SK-N-SH (cell line): ENCODE data around the gene BABAM1. TPM values are rescaled to one million over a fixed set of nuclear protein-coding genes. Genes with fewer than 3 reads are reported as not detected.

ENCODE experiments used
- CTCF ChIA-PET: fragments of 300-600, 350-600 bp; formaldehyde crosslinking; extraction: SDS; loops from one replicate; lab custom pipeline; 2021; lab: Yijun Ruan, JAX
- POLR2A ChIA-PET: fragments of 350-600 bp; sonication (Branson Sonifier 250); formaldehyde crosslinking; extraction: SDS; loops from one replicate; lab custom pipeline; 2020; ENCODE audit warnings: antibody characterized with exemption, inconsistent platforms; lab: Yijun Ruan, JAX
- DNase-seq: peaks from one replicate; pipeline ENCODE4 v3.0.0; 2012
- H2AFZ ChIP-seq: fragments of 200-600 bp; sonication (generic); 2 replicates; pipeline ENCODE4 v1.8.1; 2016; ENCODE audit warnings: antibody characterized with exemption, mild to moderate bottlenecking, low read depth
- H3F3A ChIP-seq: fragments of 200-600 bp; sonication (generic); replicated peaks from 2 replicates; pipeline ENCODE3; 2016; ENCODE audit warnings: antibody characterized with exemption, mild to moderate bottlenecking; ENCODE audit not compliant: insufficient read depth
- H3K27ac ChIP-seq, 2 experiments: fragments of 200-500 bp in 1 of 2; fragments of 200-600 bp in 1 of 2; sonication (Bioruptor generic) in 1 of 2; sonication (generic), shearing (Covaris generic) in 1 of 2; 2 replicates each; pipeline versions ENCODE4 v1.5.1 to v1.6.1; 2014 to 2016; ENCODE audit warnings: low read depth in 2 of 2, inconsistent platforms in 1 of 2, low read length in 1 of 2, mild to moderate bottlenecking in 1 of 2, mixed read lengths in 1 of 2
- H3K27me3 ChIP-seq: fragments of 200-600 bp; sonication (generic), shearing (Covaris generic); 2 replicates; pipeline ENCODE4 v1.6.1; 2016; ENCODE audit warnings: mixed run types; ENCODE audit not compliant: insufficient read depth
- H3K36me3 ChIP-seq, 2 experiments: fragments of 200-500 bp in 1 of 2; fragments of 200-600 bp in 1 of 2; sonication (Bioruptor generic) in 1 of 2; sonication (generic) in 1 of 2; replicated peaks in 1 of 2; 2 replicates each; pipeline versions ENCODE3 to v1.5.1; 2014 to 2016; ENCODE audit warnings: low read length in 1 of 2, mild to moderate bottlenecking in 1 of 2; ENCODE audit not compliant: insufficient read depth in 2 of 2, control insufficient read depth in 1 of 2
- H3K4me1 ChIP-seq, 2 experiments: fragments of 200-500 bp in 1 of 2; fragments of 200-600 bp in 1 of 2; sonication (Bioruptor generic) in 1 of 2; sonication (generic), shearing (Covaris generic) in 1 of 2; 2 replicates each; pipeline versions ENCODE4 v1.5.1 to v1.6.1; 2014 to 2016; ENCODE audit warnings: low read depth in 1 of 2, low read length in 1 of 2, mixed run types in 1 of 2; ENCODE audit not compliant: insufficient read depth in 2 of 2, control insufficient read depth in 1 of 2
- H3K4me2 ChIP-seq: fragments of 200-600 bp; sonication (generic), shearing (Covaris generic); 2 replicates; pipeline ENCODE4 v1.6.1; 2017; ENCODE audit warnings: mixed run types
- H3K4me3 ChIP-seq, 2 experiments: fragments of 200-500 bp in 1 of 2; fragments of 200-600 bp in 1 of 2; sonication (Bioruptor generic) in 1 of 2; sonication (generic), shearing (Covaris generic) in 1 of 2; 2 replicates each; pipeline versions ENCODE4 v1.5.1 to v1.8.1; 2014 to 2016; ENCODE audit warnings: low read depth in 2 of 2, inconsistent platforms in 1 of 2, low read length in 1 of 2, mild to moderate bottlenecking in 1 of 2, mixed read lengths in 1 of 2, moderate library complexity in 1 of 2
- H3K79me2 ChIP-seq: fragments of 200-600 bp; sonication (generic); 2 replicates; pipeline ENCODE4 v1.8.1; 2017; ENCODE audit warnings: mild to moderate bottlenecking; ENCODE audit not compliant: insufficient read depth
- H3K9ac ChIP-seq: fragments of 200-600 bp; sonication (generic); 2 replicates; pipeline ENCODE4 v1.6.1; 2017; ENCODE audit warnings: mixed run types
- H3K9me2 ChIP-seq: fragments of 200-600 bp; sonication (generic); 2 replicates; pipeline ENCODE4 v1.6.1; 2017; ENCODE audit warnings: mixed run types
- H3K9me3 ChIP-seq: fragments of 200-600 bp; sonication (generic); 2 replicates; pipeline ENCODE4 v1.6.1; 2017; ENCODE audit warnings: mixed run types, mild to moderate bottlenecking, moderate library complexity
- H4K20me1 ChIP-seq: fragments of 200-600 bp; sonication (generic); 2 replicates; pipeline ENCODE4 v1.6.1; 2017; ENCODE audit warnings: mild to moderate bottlenecking, mixed run types; ENCODE audit not compliant: insufficient read depth
- EP300 ChIP-seq, 2 experiments: IDR thresholded peaks; 2 replicates each; pipeline versions ENCODE4 v1.4.0 to v1.6.1; 2012; ENCODE audit warnings: borderline replicate concordance in 1 of 2, low read depth in 1 of 2, low read length in 1 of 2
- EZH2phosphoT487 ChIP-seq: fragments of 200-600 bp; sonication (generic); IDR thresholded peaks from 2 replicates; pipeline ENCODE4 v1.6.1; 2017; ENCODE audit warnings: low read depth, mixed run types, mild to moderate bottlenecking, antibody characterized with exemption, moderate library complexity, borderline replicate concordance
- FOXM1 ChIP-seq: IDR thresholded peaks from 2 replicates; pipeline ENCODE4 v1.4.0; 2012; ENCODE audit warnings: low read depth, mild to moderate bottlenecking
- GABPA ChIP-seq: IDR thresholded peaks from 2 replicates; pipeline ENCODE4 v1.4.0; 2012; ENCODE audit warnings: low read depth, mild to moderate bottlenecking
- JUND ChIP-seq: IDR thresholded peaks from 2 replicates; pipeline ENCODE4 v1.4.0; 2012
- MAX ChIP-seq: IDR thresholded peaks from 2 replicates; pipeline ENCODE4 v1.4.0; 2012; ENCODE audit warnings: low read depth
- MXI1 ChIP-seq: IDR thresholded peaks from 2 replicates; pipeline ENCODE4 v1.6.1; 2012; ENCODE audit warnings: mild to moderate bottlenecking, low read depth, low read length, improper control_type of control experiment
- PBX3 ChIP-seq: IDR thresholded peaks from 2 replicates; pipeline ENCODE4; 2012
- REST ChIP-seq: IDR thresholded peaks from 2 replicates; pipeline ENCODE4 v1.6.1; 2012; ENCODE audit warnings: mild to moderate bottlenecking, low read depth, low read length, moderate library complexity
- RFX5 ChIP-seq: IDR thresholded peaks from 2 replicates; pipeline ENCODE4 v1.6.1; 2012; ENCODE audit warnings: mild to moderate bottlenecking, improper control_type of control experiment, low read length
- SIN3A ChIP-seq: IDR thresholded peaks from 2 replicates; pipeline ENCODE4 v1.6.1; 2012; ENCODE audit warnings: low read depth, mild to moderate bottlenecking, low read length, moderate library complexity, borderline replicate concordance
- SMC3 ChIP-seq: IDR thresholded peaks from 2 replicates; pipeline ENCODE4 v1.6.1; 2012; ENCODE audit warnings: low read depth, low read length, improper control_type of control experiment
- TAF1 ChIP-seq: IDR thresholded peaks from 2 replicates; pipeline ENCODE4 v1.6.1; 2012; ENCODE audit warnings: low read depth, mild to moderate bottlenecking, low read length, moderate library complexity, borderline replicate concordance
- USF1 ChIP-seq: IDR thresholded peaks from 2 replicates; pipeline ENCODE4 v1.4.0; 2012; ENCODE audit warnings: low read depth, borderline replicate concordance
- YY1 ChIP-seq: IDR thresholded peaks from 2 replicates; pipeline ENCODE4 v1.4.0; 2012; ENCODE audit warnings: low read depth, mild to moderate bottlenecking
- ZBTB33 ChIP-seq: IDR thresholded peaks from 2 replicates; pipeline ENCODE4 v1.4.0; 2012; ENCODE audit warnings: low read depth, borderline replicate concordance
- WGBS: methylation state at CpG from one replicate; pipeline ENCODE4 v1.1.6; 2017; ENCODE audit warnings: low lambda C conversion rate; 5-methylcytosine and 5-hydroxymethylcytosine counted together
- polyA plus RNA-seq, 3 experiments: library from polyadenylated mRNA; depleted of rRNA; stranded (reverse); fragments of >200 nt; gene quantifications; 2 replicates each; pipeline ENCODE4 v1.2.3, GENCODE V29; 2012

The BABAM1 gene
- polyA plus RNA-seq, 1 of the 3 experiments (the other 2 are of a cell fraction): 192 TPM

- Histone ChIP-seq H3K27ac (no peak overlapping the region), H3K9me3 (0 out of 2 replicates have a peak, but pooled peaks cover 9% of the 10 kb centered on the region), H3K9ac (no peak overlapping the region), H3K27me3 (no peaks in the 10 kb centered on the region), H3K9me2 (no peaks in the 10 kb centered on the region), H3K4me2 (no peak overlapping the region), H3K4me3 (no peak overlapping the region), H3F3A (peaks cover 11% of the 10 kb centered on the region), H4K20me1 (no peaks in the 10 kb centered on the region), H3K79me2 (peaks cover 16% of the 10 kb centered on the region; the same call in 1 of the 2 replicates), H3K4me1 (peaks cover 0 to 6% of the 10 kb centered on the region in 2 experiments; a peak in 1 of 4 replicates), H2AFZ (no peak overlapping the region), H3K36me3 (peaks cover 0 to 2% of the 10 kb centered on the region in 2 experiments)
- CTCF ChIA-PET: interaction anchor here (0.7 to 1.5 kb wide), 5 partner anchors 19 to 197 kb away, joined by 3 to 4 read pairs (median 3); partner anchors contain the start of gene MRPL34
- TF ChIP-seq ZBTB33: no peak
- TF ChIP-seq MXI1: no peak
- no peak for TF ChIP-seq PBX3
- no peak for TF ChIP-seq YY1
- TF ChIP-seq RFX5: no peak
- no peak for TF ChIP-seq SMC3
- TF ChIP-seq FOXM1: no peak
- no peak for TF ChIP-seq SIN3A
- POLR2A ChIA-PET: no interaction called here
- 90% methylated on average over 11 of the region's 23 CpGs for WGBS
- no peak for DNase-seq
Observed at GRCh38 chr19:17263712-17264640, 3.3 kb upstream of the BABAM1 start.

GRCh38 chr19:17264641-17264979, 2.6 kb upstream of the BABAM1 start, which contains the start of gene USHBP1:
Gene USHBP1, minus strand, starts transcription at chr19:17264745. Its CDS starts 446 bp downstream, at chr19:17264299.
- Histone ChIP-seq H3K27me3 (no peaks in the 10 kb centered on the region), H3K9ac (no peak within 1 kb of the TSS), H3K79me2 (peaks cover 23% of the 10 kb centered on the region; the same call in 1 of the 2 replicates), H4K20me1 (no peaks in the 10 kb centered on the region), H3K9me3 (0 out of 2 replicates have a peak, but pooled peaks cover 4% of the 10 kb centered on the region), H3K4me3 (no peak within 1 kb of the TSS), H3K9me2 (no peaks in the 10 kb centered on the region), H3K27ac (no peak within 1 kb of the TSS), H2AFZ (no peak within 1 kb of the TSS), H3F3A (peaks cover 11% of the 10 kb centered on the region), H3K36me3 (peaks cover 0 to 3% of the 10 kb centered on the region in 2 experiments), H3K4me1 (peaks cover 0 to 6% of the 10 kb centered on the region in 2 experiments; a peak in 1 of 4 replicates), H3K4me2 (no peak within 1 kb of the TSS)
- CTCF ChIA-PET: interaction anchor here (0.7 to 0.8 kb wide), 2 partner anchors 19 to 198 kb away, joined by 3 read pairs; no protein-coding TSS in a partner anchor
- POLR2A ChIA-PET: no interaction called here
- 65% methylated on average over 2 of the region's 5 CpGs for WGBS
- DNase-seq: no peak
- no peak for TF ChIP-seq GABPA
- TF ChIP-seq TAF1: no peak
- TF ChIP-seq RFX5: no peak
- TF ChIP-seq MXI1: no peak
- no peak for TF ChIP-seq USF1
- TF ChIP-seq REST: no peak
- TF ChIP-seq EZH2phosphoT487: no peak
- TF ChIP-seq JUND: no peak
- no peak for TF ChIP-seq SMC3
- TF ChIP-seq MAX: no peak
- TF ChIP-seq EP300 (IDR thresholded peaks at IDR 0.05; ENCODE audit: borderline replicate concordance in 1 of 2, low read depth in 1 of 2, low read length in 1 of 2): no peak
